CD8-positive, alpha-beta memory T cell (primary cell): Measurements from ENCODE around the gene TPRX2. TPM values are rescaled to one million over a fixed set of nuclear protein-coding genes. Genes with fewer than 3 reads are reported as not detected.
"Not testable (repeated sequence)": the region's sequence is repeated elsewhere in the genome, so short reads cannot be mapped to it uniquely, and the experiment has no call there.

Source experiments
- CTCF ChIA-PET: fragments of 350-600 bp; sonication (Branson Sonifier 250); formaldehyde crosslinking; loops from one replicate; lab custom pipeline; 2021; ENCODE audit warnings: antibody characterized with exemption; lab: Charles Lee
- POLR2A ChIA-PET: fragments of 350-600 bp; sonication (Branson Sonifier 250); formaldehyde crosslinking; loops from one replicate; lab custom pipeline; 2021; ENCODE audit warnings: antibody characterized with exemption; lab: Charles Lee
- DNase-seq, 5 donors: peaks; one replicate each; pipeline versions ENCODE4 v3.0.0 to v3.0.0-alpha.2; 2020 to 2022; ENCODE audit warnings: mixed read lengths in 1 of 5
- H3K27ac ChIP-seq: one replicate; pipeline ENCODE4 v1.7.0; 2013; ENCODE audit warnings: low read depth, mild to moderate bottlenecking, low read length, moderate library complexity
- H3K27me3 ChIP-seq: 2 replicates; pipeline ENCODE4 v1.7.0; 2013; ENCODE audit warnings: low read length, mild to moderate bottlenecking; ENCODE audit not compliant: insufficient read depth, poor library complexity, severe bottlenecking
- H3K36me3 ChIP-seq: 2 replicates; pipeline ENCODE4 v1.7.0; 2013; ENCODE audit warnings: mild to moderate bottlenecking, low read length, moderate library complexity; ENCODE audit not compliant: insufficient read depth
- H3K4me1 ChIP-seq: 2 replicates; pipeline ENCODE4 v1.7.0; 2013; ENCODE audit warnings: mild to moderate bottlenecking, low read length, moderate library complexity; ENCODE audit not compliant: insufficient read depth
- H3K4me3 ChIP-seq: 2 replicates; pipeline ENCODE4 v1.7.0; 2013; ENCODE audit warnings: mild to moderate bottlenecking, low read length
- H3K9me3 ChIP-seq: 2 replicates; pipeline ENCODE4 v1.7.0; 2013; ENCODE audit warnings: mild to moderate bottlenecking, low read length
- H3K27ac Mint-ChIP-seq, 8 donors: one replicate each; pipeline ENCODE4 v1.8.0; 2020 to 2021; ENCODE audit warnings: mixed read lengths in 8 of 8, mild to moderate bottlenecking in 6 of 8, inconsistent platforms in 3 of 8, moderate library complexity in 3 of 8
- H3K27me3 Mint-ChIP-seq, 2 donors: one replicate each; pipeline ENCODE4 v1.8.0; 2020 to 2021; ENCODE audit warnings: mixed read lengths in 2 of 2, mild to moderate bottlenecking in 1 of 2, moderate library complexity in 1 of 2
- H3K36me3 Mint-ChIP-seq, 3 donors: one replicate each; pipeline ENCODE4 v1.8.0; 2020 to 2021; ENCODE audit warnings: mixed read lengths in 3 of 3, inconsistent platforms in 1 of 3, mild to moderate bottlenecking in 1 of 3
- H3K4me1 Mint-ChIP-seq, 3 donors: one replicate each; pipeline ENCODE4 v1.8.0; 2020 to 2021; ENCODE audit warnings: mixed read lengths in 3 of 3, inconsistent platforms in 1 of 3, mild to moderate bottlenecking in 1 of 3
- H3K4me3 Mint-ChIP-seq, 7 donors: one replicate each; pipeline ENCODE4 v1.8.0; 2020 to 2021; ENCODE audit warnings: mixed read lengths in 7 of 7, mild to moderate bottlenecking in 6 of 7, moderate library complexity in 4 of 7, inconsistent platforms in 2 of 7
- H3K9me3 Mint-ChIP-seq, 5 donors: one replicate each; pipeline ENCODE4 v1.8.0; 2020 to 2022; ENCODE audit warnings: mixed read lengths in 5 of 5, mild to moderate bottlenecking in 3 of 5, moderate library complexity in 2 of 5, inconsistent platforms in 1 of 5
- polyA plus RNA-seq: library from polyadenylated mRNA; unstranded; fragments of 300-500 nt; fragmentation: Illumina TruSeq; gene quantifications from one replicate; pipeline ENCODE4 v1.2.3, GENCODE V29; 2021
- total RNA-seq, 2 experiments: library from RNA; stranded (reverse); gene quantifications; one replicate each; pipeline ENCODE4 v1.2.3, GENCODE V29; 2021

TPRX2 gene
- total RNA-seq = not detected
- not detected for polyA plus RNA-seq

DNA sequence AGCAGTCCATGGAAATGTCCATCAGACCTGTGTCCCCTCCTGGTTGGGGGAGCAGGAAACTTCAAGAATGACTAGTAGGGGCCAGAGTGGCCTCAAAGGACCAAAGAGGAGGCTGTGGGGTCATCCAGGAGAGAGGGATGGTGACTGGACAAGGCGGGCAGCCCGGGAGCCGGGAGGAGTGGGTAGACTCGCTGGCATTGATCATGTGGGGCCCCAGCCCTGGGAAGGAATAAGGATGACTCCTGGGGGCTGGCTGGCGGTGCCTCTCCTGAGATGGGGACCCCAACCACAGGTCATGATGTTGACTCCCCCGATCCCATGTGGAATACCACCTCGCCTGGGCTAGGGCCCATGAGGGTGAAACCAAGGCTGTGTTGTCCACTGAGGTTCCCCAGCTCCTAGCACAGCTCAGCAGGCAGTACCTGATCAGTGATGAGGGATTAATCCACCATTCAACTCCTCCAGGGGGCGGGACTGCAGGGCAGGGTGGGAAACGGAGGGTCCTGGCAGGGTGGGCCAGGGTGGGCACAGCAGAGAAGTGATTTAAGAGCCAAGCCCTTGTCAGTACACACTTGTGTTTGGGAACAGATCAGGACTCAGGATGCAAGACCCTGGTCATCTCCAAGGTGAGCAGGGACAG lies at the start of gene TPRX2:
Gene TPRX2, plus strand, starts transcription at position 590 of the 640 bp plus-strand sequence. Its CDS starts 12 bp downstream, at position 602.
- H3K4me3 Mint-ChIP-seq, H3K27ac Mint-ChIP-seq, H3K4me1 ChIP-seq, H3K9me3 Mint-ChIP-seq, H3K27ac ChIP-seq, H3K4me1 Mint-ChIP-seq, H3K27me3 ChIP-seq, CTCF ChIA-PET, POLR2A ChIA-PET, H3K36me3 ChIP-seq, H3K4me3 ChIP-seq, DNase-seq, H3K36me3 Mint-ChIP-seq, H3K9me3 ChIP-seq: not testable (repeated sequence)
- peaks cover 26 to 51% of the 10 kb centered on the region in 2 donors for H3K27me3 Mint-ChIP-seq

GRCh38 chr19:47813304-47813994 lies 45.6 kb upstream of the TPRX2 start:
- Mint-ChIP-seq H3K4me1 (no peaks in the 10 kb centered on the region), H3K4me3 (no peak overlapping the region), H3K9me3 (no peaks in the 10 kb centered on the region), H3K27ac (peak overlapping the region in 1 of 8 donors; percentile 3), H3K27me3 (peaks cover 3 to 11% of the 10 kb centered on the region in 2 donors), H3K36me3 (no peaks in the 10 kb centered on the region)
- Histone ChIP-seq H3K4me1 (no peaks in the 10 kb centered on the region), H3K36me3 (no peaks in the 10 kb centered on the region), H3K9me3 (no peaks in the 10 kb centered on the region), H3K27me3 (no peaks in the 10 kb centered on the region), H3K4me3 (no peak overlapping the region), H3K27ac (no peak overlapping the region)
- CTCF ChIA-PET = interaction anchor here (1.0 kb wide), 1 partner anchor 14 kb away, joined by 3 read pairs; no protein-coding TSS in a partner anchor
- POLR2A ChIA-PET = no interaction called here
- DNase-seq = peak; percentile 25 to 72 (median 62)

- H3K9me3 Mint-ChIP-seq = no peaks in the 10 kb centered on the region
- POLR2A ChIA-PET = no interaction called here
- CTCF ChIA-PET = interaction anchor here (1.1 kb wide), 1 partner anchor 8 kb away, joined by 3 read pairs; no protein-coding TSS in a partner anchor
These were observed 45.1 kb upstream of the TPRX2 start for GRCh38 chr19:47813995-47814328.

GRCh38 chr19:47816270-47816669 lies 42.8 kb upstream of the TPRX2 start:
- H3K36me3 ChIP-seq, DNase-seq, H3K27ac Mint-ChIP-seq, H3K4me3 ChIP-seq, POLR2A ChIA-PET, H3K4me1 Mint-ChIP-seq, H3K4me3 Mint-ChIP-seq, H3K36me3 Mint-ChIP-seq, H3K9me3 Mint-ChIP-seq, H3K9me3 ChIP-seq, H3K4me1 ChIP-seq, H3K27ac ChIP-seq, H3K27me3 ChIP-seq: not testable (repeated sequence)
- peaks cover 20 to 32% of the 10 kb centered on the region in 2 donors for H3K27me3 Mint-ChIP-seq
- CTCF ChIA-PET = interaction anchor here (1.2 kb wide), 1 partner anchor 25 kb away, joined by 3 read pairs; no protein-coding TSS in a partner anchor

More at GRCh38 chr19:47813995-47814328, 45.1 kb upstream of the TPRX2 start:
- Histone ChIP-seq H3K36me3 (no peaks in the 10 kb centered on the region), H3K27ac (no peak overlapping the region), H3K9me3 (no peaks in the 10 kb centered on the region), H3K4me1 (no peaks in the 10 kb centered on the region), H3K27me3 (no peaks in the 10 kb centered on the region), H3K4me3 (no peak overlapping the region)
- Mint-ChIP-seq H3K36me3 (no peaks in the 10 kb centered on the region), H3K4me1 (no peaks in the 10 kb centered on the region), H3K4me3 (no peak overlapping the region), H3K27ac (no peak overlapping the region), H3K27me3 (peaks cover 8 to 12% of the 10 kb centered on the region in 2 donors)
- DNase-seq = no peak

- H3K27me3 ChIP-seq, H3K9me3 Mint-ChIP-seq, H3K9me3 ChIP-seq, DNase-seq, H3K27ac ChIP-seq, H3K27ac Mint-ChIP-seq, H3K36me3 Mint-ChIP-seq, H3K4me1 ChIP-seq, H3K4me1 Mint-ChIP-seq, H3K36me3 ChIP-seq, POLR2A ChIA-PET, H3K4me3 Mint-ChIP-seq, H3K4me3 ChIP-seq: not testable (repeated sequence)
- peaks cover 29 to 47% of the 10 kb centered on the region in 2 donors for H3K27me3 Mint-ChIP-seq
- CTCF ChIA-PET = interaction anchor here (1.0 kb wide), 1 partner anchor 51 kb away, joined by 3 read pairs; no protein-coding TSS in a partner anchor
These were observed 40.8 kb upstream of the TPRX2 start for GRCh38 chr19:47818221-47818620.

DNA sequence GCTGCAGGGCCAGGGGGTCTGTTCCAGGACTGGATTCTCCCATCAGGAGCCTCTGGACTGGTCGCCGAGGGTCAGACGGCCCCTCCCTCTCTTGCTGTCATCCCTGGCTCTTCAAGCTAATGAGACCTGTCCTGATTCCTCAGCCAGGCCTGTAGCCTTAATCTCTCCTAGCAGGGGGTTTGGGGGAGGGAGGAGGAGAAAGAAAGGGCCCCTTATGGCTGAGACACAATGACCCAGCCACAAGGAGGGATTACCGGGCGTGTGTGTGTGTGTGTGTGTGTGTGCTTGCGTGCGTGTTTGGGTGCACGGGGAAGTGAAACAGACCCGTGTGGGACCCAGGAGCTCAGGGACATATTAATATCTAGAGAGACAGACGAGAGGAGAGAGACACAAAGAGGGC lies 39.2 kb upstream of the TPRX2 start:
- no peak for DNase-seq
- H3K36me3 Mint-ChIP-seq = peaks cover 0 to 2% (median 0%) of the 10 kb centered on the region in 3 donors
- peak overlapping the region in 1 of 8 donors; percentile 7 for H3K27ac Mint-ChIP-seq
- H3K27me3 Mint-ChIP-seq = peaks cover 29 to 46% of the 10 kb centered on the region in 2 donors
- Histone ChIP-seq H3K9me3 (no peaks in the 10 kb centered on the region), H3K27me3 (no peaks in the 10 kb centered on the region), H3K4me3 (no peak overlapping the region), H3K27ac (no peak overlapping the region), H3K36me3 (no peaks in the 10 kb centered on the region), H3K4me1 (no peaks in the 10 kb centered on the region)
- no peaks in the 10 kb centered on the region for H3K9me3 Mint-ChIP-seq
- peaks cover 0 to 5% (median 0%) of the 10 kb centered on the region in 3 donors for H3K4me1 Mint-ChIP-seq
- ChIA-PET POLR2A (no interaction called here), CTCF (no interaction called here)
- no peak overlapping the region for H3K4me3 Mint-ChIP-seq

DNA sequence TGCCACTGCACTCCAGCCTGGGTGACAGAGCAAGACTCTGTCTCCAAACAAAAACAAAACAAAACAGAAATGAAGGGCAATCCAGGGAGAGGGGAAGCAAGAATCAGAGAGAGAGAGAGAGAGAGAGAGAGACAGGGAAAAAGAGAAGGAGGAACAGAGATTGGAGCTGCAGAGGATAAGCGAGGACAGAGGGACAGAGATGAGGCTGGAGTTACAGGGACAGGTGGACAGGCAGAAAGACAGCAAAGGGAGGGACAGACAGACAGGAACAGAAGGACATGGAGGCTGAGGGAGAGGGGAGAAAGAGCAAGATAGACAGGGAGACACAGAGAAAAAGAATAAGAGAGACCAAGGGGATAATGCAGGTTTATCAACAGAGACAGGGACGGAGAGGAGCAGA lies 38.6 kb upstream of the TPRX2 start:
- Histone ChIP-seq H3K36me3 (no peaks in the 10 kb centered on the region), H3K27me3 (no peaks in the 10 kb centered on the region), H3K4me1 (no peaks in the 10 kb centered on the region), H3K9me3 (no peaks in the 10 kb centered on the region), H3K4me3 (no peak overlapping the region), H3K27ac (no peak overlapping the region)
- H3K27me3 Mint-ChIP-seq = peaks cover 29 to 46% of the 10 kb centered on the region in 2 donors
- H3K4me3 Mint-ChIP-seq = no peak overlapping the region
- no peaks in the 10 kb centered on the region for H3K9me3 Mint-ChIP-seq
- no peak for DNase-seq
- ChIA-PET POLR2A (no interaction called here), CTCF (no interaction called here)
- peaks cover 0 to 2% (median 0%) of the 10 kb centered on the region in 3 donors for H3K36me3 Mint-ChIP-seq
- peaks cover 0 to 5% (median 0%) of the 10 kb centered on the region in 3 donors for H3K4me1 Mint-ChIP-seq
- no peak overlapping the region for H3K27ac Mint-ChIP-seq

- no peak within 1 kb of the TSS for H3K27ac ChIP-seq
- no peaks in the 10 kb centered on the region for H3K4me1 ChIP-seq
- H3K27me3 Mint-ChIP-seq = peaks cover 34 to 47% of the 10 kb centered on the region in 2 donors
- no peak for DNase-seq
- H3K9me3 Mint-ChIP-seq = no peaks in the 10 kb centered on the region
- H3K9me3 ChIP-seq = no peaks in the 10 kb centered on the region
- H3K36me3 ChIP-seq = no peaks in the 10 kb centered on the region
- POLR2A ChIA-PET = no interaction called here
- no peak within 1 kb of the TSS for H3K4me3 ChIP-seq
- H3K36me3 Mint-ChIP-seq = peaks cover 0 to 2% (median 0%) of the 10 kb centered on the region in 3 donors
- H3K4me1 Mint-ChIP-seq = peaks cover 0 to 5% (median 0%) of the 10 kb centered on the region in 3 donors
- H3K4me3 Mint-ChIP-seq = no peak within 1 kb of the TSS
- H3K27ac Mint-ChIP-seq = peak within 1 kb of the TSS in 1 of 8 donors; percentile 73
- H3K27me3 ChIP-seq = no peaks in the 10 kb centered on the region
- CTCF ChIA-PET = no interaction called here
These were observed 37.5 kb upstream of the TPRX2 start, which contains the start of gene CRX for GRCh38 chr19:47821460-47822020. Gene CRX (plus strand): TSS chr19:47821937. CDS start chr19:47834444, 12,507 bp downstream.
